Osteoblast (primary cell): ENCODE results near the gene KTN1. TPM values are rescaled to one million over a fixed set of nuclear protein-coding genes. Genes with fewer than 3 reads are reported as not detected.

ENCODE experiments used
- DNase-seq: peaks from one replicate; pipeline ENCODE4 v3.0.0; 2011; ENCODE audit warnings: low spot score, mixed read lengths; ENCODE audit not compliant: insufficient read length; ENCODE audit errors: missing footprints
- H2AFZ ChIP-seq: 2 replicates; pipeline ENCODE4 v1.6.0; 2011; ENCODE audit warnings: mild to moderate bottlenecking, low read length
- H3K27ac ChIP-seq: 2 replicates; pipeline ENCODE4 v1.5.1; 2011; ENCODE audit warnings: mild to moderate bottlenecking, low read depth, low read length, moderate library complexity
- H3K27me3 ChIP-seq: 2 replicates; pipeline ENCODE4 v1.6.0; 2012; ENCODE audit warnings: mild to moderate bottlenecking, control low read depth, inconsistent platforms, low read length, moderate library complexity; ENCODE audit not compliant: insufficient read depth
- H3K36me3 ChIP-seq: 2 replicates; pipeline ENCODE4 v1.5.1; 2011; ENCODE audit warnings: mild to moderate bottlenecking, low read length, control low read depth, moderate library complexity; ENCODE audit not compliant: insufficient read depth
- H3K4me1 ChIP-seq: 2 replicates; pipeline ENCODE4 v1.5.1; 2011; ENCODE audit warnings: mild to moderate bottlenecking, low read length, control low read depth, moderate library complexity; ENCODE audit not compliant: insufficient read depth
- H3K4me2 ChIP-seq: 2 replicates; pipeline ENCODE4 v1.6.0; 2011; ENCODE audit warnings: mild to moderate bottlenecking, low read length; ENCODE audit not compliant: insufficient read depth
- H3K4me3 ChIP-seq: fragments of 200-600 bp; sonication (generic); 3 replicates; pipeline ENCODE4 v1.5.1; 2012; ENCODE audit warnings: mild to moderate bottlenecking, low read length, inconsistent platforms; ENCODE audit not compliant: insufficient read depth
- H3K79me2 ChIP-seq: 2 replicates; pipeline ENCODE4 v1.6.0; 2012; ENCODE audit warnings: mild to moderate bottlenecking, low read length, control low read depth, inconsistent platforms; ENCODE audit not compliant: insufficient read depth
- H3K9me3 ChIP-seq: 2 replicates; pipeline ENCODE4 v1.5.1; 2011; ENCODE audit warnings: low read depth, low read length, control low read depth
- H4K20me1 ChIP-seq: 2 replicates; pipeline ENCODE4 v1.6.0; 2012; ENCODE audit warnings: mild to moderate bottlenecking, low read length, control low read depth; ENCODE audit not compliant: insufficient read depth
- total RNA-seq: library from RNA; depleted of rRNA; stranded (reverse); fragments of >200 nt; gene quantifications from 2 replicates; pipeline ENCODE4 v1.2.3, GENCODE V29; 2012
- TF ChIP-seq, protein P1 (sequence below): IDR thresholded peaks from 2 replicates; pipeline ENCODE4 v1.5.1; 2011; ENCODE audit warnings: mild to moderate bottlenecking, low read depth, low read length, moderate library complexity; ENCODE audit errors: extremely low read depth

Gene KTN1
- total RNA-seq, 1 donor: 172 TPM

DNA sequence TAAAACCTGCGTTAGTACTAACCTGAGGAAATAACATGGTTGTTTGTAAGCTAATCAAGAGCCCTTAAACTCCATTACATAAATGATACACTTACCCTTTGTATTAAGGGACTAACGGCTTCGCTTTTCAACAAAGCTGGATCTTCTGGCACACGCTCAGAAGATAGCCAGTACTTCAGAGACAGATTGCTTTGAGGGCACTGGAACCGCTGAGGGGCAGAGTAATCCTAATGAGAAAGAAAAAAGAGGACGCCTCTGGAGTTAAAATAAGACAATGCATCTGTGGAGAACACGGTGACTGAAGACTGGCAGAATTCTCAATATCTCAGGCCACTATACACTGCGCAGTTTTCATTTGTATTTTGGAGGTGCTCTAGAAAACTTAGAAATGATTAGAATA is 1.5 kb upstream of the KTN1 start:
- peak overlapping the region; percentile 92 for H3K4me2 ChIP-seq
- TF ChIP-seq, protein P1, sequence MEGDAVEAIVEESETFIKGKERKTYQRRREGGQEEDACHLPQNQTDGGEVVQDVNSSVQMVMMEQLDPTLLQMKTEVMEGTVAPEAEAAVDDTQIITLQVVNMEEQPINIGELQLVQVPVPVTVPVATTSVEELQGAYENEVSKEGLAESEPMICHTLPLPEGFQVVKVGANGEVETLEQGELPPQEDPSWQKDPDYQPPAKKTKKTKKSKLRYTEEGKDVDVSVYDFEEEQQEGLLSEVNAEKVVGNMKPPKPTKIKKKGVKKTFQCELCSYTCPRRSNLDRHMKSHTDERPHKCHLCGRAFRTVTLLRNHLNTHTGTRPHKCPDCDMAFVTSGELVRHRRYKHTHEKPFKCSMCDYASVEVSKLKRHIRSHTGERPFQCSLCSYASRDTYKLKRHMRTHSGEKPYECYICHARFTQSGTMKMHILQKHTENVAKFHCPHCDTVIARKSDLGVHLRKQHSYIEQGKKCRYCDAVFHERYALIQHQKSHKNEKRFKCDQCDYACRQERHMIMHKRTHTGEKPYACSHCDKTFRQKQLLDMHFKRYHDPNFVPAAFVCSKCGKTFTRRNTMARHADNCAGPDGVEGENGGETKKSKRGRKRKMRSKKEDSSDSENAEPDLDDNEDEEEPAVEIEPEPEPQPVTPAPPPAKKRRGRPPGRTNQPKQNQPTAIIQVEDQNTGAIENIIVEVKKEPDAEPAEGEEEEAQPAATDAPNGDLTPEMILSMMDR: no peak
- H3K27me3 ChIP-seq: no peaks in the 10 kb centered on the region
- peak overlapping the region; percentile 88 for H3K4me3 ChIP-seq
- no peaks in the 10 kb centered on the region for H3K9me3 ChIP-seq
- no peak for DNase-seq
- no peak overlapping the region for H3K27ac ChIP-seq
- H3K4me1 ChIP-seq: peaks cover 16% of the 10 kb centered on the region
- peak overlapping the region; percentile 96 for H2AFZ ChIP-seq
- no peaks in the 10 kb centered on the region for H3K36me3 ChIP-seq
- H3K79me2 ChIP-seq: peaks cover 32% of the 10 kb centered on the region
- peaks cover 19% of the 10 kb centered on the region for H4K20me1 ChIP-seq

DNA sequence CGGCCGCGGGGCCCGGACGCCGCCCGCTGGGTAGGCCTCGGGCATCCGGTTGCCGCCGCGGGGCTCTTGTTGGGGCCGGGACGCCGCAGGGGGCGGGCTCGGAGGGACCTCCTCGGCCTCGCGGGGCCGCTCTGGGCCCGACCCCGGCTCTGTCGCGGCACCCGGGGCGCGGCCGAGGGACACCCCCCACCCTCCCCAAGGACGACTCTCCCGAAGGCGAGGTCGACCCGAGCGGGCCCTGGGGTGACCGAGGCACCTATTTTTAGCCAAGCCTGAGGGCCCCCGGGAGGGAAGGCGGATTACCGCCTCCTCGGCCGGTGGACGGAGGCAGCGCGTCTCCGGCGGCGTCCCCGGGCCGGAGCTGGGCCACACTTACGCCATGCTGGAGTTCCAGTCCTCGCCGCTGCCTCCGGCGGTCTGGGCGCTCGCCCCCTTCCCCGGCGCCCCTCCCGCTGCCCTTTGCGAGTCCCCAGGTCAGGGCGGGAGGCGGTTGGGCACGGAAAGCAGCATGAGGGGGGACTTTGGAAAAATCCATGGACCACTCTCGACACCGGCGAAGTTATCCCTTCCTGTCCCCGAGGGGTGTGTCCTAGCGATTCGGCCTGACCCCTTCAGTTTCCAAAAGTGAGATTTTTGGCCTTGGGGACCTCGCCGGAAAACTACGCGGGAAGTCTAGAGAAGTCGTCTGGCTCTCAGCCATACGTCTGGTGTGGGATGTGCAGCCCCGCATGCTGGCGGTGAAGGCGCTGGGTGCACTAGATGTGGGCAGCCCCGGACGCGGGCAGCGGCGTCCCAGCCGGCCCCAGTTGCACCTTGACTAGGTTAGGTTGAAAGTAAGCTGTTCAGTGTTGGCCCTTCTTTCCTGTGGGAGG is 699 bp downstream of the KTN1 start:
- peak; percentile 88 for DNase-seq
- no peaks in the 10 kb centered on the region for H3K27me3 ChIP-seq
- no peaks in the 10 kb centered on the region for H3K9me3 ChIP-seq
- H3K79me2 ChIP-seq: peaks cover 54% of the 10 kb centered on the region
- peak overlapping the region; percentile 88 for H3K4me3 ChIP-seq
- H3K27ac ChIP-seq: peak overlapping the region; percentile 30
- peak overlapping the region; percentile 43 for H2AFZ ChIP-seq
- H3K36me3 ChIP-seq: no peaks in the 10 kb centered on the region
- H4K20me1 ChIP-seq: peaks cover 35% of the 10 kb centered on the region
- TF ChIP-seq, protein P1: no peak
- H3K4me1 ChIP-seq: peaks cover 33% of the 10 kb centered on the region
- peak overlapping the region; percentile 89 for H3K4me2 ChIP-seq

DNA sequence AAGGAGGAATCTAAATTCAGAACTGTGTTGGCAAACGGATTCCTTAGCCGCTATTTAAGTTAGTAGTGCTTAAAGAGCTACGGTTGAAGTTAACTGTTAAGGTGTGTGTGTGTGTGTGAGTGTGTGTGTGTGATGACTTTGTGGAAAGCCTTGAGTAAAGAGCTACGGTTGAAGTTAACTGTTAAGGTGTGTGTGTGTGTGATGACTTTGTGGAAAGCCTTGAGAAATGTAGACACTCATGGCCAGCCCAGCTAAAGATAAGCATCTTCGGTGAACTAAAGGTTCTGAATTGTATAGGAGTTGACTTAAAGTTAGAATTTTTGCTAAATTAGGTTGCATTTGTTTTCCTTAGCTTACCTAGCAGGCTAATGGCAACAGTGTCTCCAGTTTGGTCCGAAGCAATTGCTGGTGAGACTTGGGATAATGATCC is 1.4 kb downstream of the KTN1 start:
- Histone ChIP-seq H3K9me3 (no peaks in the 10 kb centered on the region), H3K4me3 (peak overlapping the region; percentile 88), H3K79me2 (peaks cover 60% of the 10 kb centered on the region), H3K27me3 (no peaks in the 10 kb centered on the region), H3K36me3 (no peaks in the 10 kb centered on the region), H3K4me2 (peak overlapping the region; percentile 89), H2AFZ (no peak overlapping the region), H4K20me1 (peaks cover 41% of the 10 kb centered on the region), H3K4me1 (peaks cover 39% of the 10 kb centered on the region), H3K27ac (peak overlapping the region; percentile 30)
- TF ChIP-seq, protein P1: no peak
- no peak for DNase-seq

DNA sequence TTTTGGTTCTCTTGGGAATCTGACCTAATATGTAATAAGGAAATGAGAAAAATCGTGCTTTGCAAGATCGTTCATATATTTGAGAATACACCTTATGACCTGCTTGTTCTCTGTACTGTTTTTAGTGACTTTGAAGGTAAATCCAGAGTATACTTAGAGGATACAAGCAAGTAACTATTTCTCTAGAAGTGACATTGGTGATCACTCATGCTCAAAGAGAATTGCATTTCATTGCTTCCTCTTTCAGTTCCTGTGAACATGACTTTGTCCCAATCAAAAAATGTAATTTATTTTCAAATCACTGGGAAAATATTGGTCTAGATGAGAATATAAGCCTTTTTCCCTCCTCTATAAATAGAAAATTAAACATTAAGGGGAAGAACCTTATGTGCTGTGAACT is 2.7 kb downstream of the KTN1 start:
- Histone ChIP-seq H2AFZ (no peak overlapping the region), H3K79me2 (peaks cover 74% of the 10 kb centered on the region), H3K4me3 (no peak overlapping the region), H3K27me3 (no peaks in the 10 kb centered on the region), H3K36me3 (no peaks in the 10 kb centered on the region), H3K9me3 (no peaks in the 10 kb centered on the region), H4K20me1 (peaks cover 55% of the 10 kb centered on the region), H3K4me1 (peaks cover 51% of the 10 kb centered on the region), H3K4me2 (no peak overlapping the region), H3K27ac (no peak overlapping the region)
- TF ChIP-seq, protein P1: no peak
- DNase-seq: no peak
